Measurements from ENCODE around the gene ANO6.

Gene ANO6

GRCh38 chr12:45421736-45422135 lies 205.8 kb downstream of the ANO6 start:
- FAIRE-seq (no peak), DNase-seq (ENCODE audit: extremely low spot score, insufficient read length, low read depth) (no peak)

GRCh38 chr12:45423931-45424330 lies 208.0 kb downstream of the ANO6 start:
- no peak for DNase-seq (ENCODE audit: extremely low spot score, insufficient read length, low read depth)
- no peak for FAIRE-seq

- FAIRE-seq, result no peak
- no peak for DNase-seq (ENCODE audit: extremely low spot score, insufficient read length, low read depth)
Measured at GRCh38 chr12:45425426-45425825, 209.5 kb downstream of the ANO6 start.

GRCh38 chr12:45426294-45426693 lies 210.4 kb downstream of the ANO6 start:
- FAIRE-seq, result no peak

GRCh38 chr12:45427042-45427441 lies 211.1 kb downstream of the ANO6 start:
- FAIRE-seq (no peak), DNase-seq (ENCODE audit: extremely low spot score, insufficient read length, low read depth) (no peak)

More at GRCh38 chr12:45426294-45426693, 210.4 kb downstream of the ANO6 start:
- no peak for DNase-seq (ENCODE audit: extremely low spot score, insufficient read length, low read depth)

GRCh38 chr12:45429831-45430230 lies 213.9 kb downstream of the ANO6 start:
- FAIRE-seq (no peak), DNase-seq (ENCODE audit: extremely low spot score, insufficient read length, low read depth) (no peak)

GRCh38 chr12:45431126-45431525 lies 215.2 kb downstream of the ANO6 start:
- FAIRE-seq, result no peak

GRCh38 chr12:45432710-45433109 lies 216.8 kb downstream of the ANO6 start:
- no peak for DNase-seq (ENCODE audit: extremely low spot score, insufficient read length, low read depth)
- no peak for FAIRE-seq

More at GRCh38 chr12:45431126-45431525, 215.2 kb downstream of the ANO6 start:
- DNase-seq (ENCODE audit: extremely low spot score, insufficient read length, low read depth), result no peak

GRCh38 chr12:45433441-45433868 lies 217.6 kb downstream of the ANO6 start:
- DNase-seq (ENCODE audit: extremely low spot score, insufficient read length, low read depth), result no peak
- FAIRE-seq, result no peak

- FAIRE-seq, result no peak
- no peak for DNase-seq (ENCODE audit: extremely low spot score, insufficient read length, low read depth)
Measured at GRCh38 chr12:45434094-45434493, 218.2 kb downstream of the ANO6 start.

GRCh38 chr12:45435945-45436710 lies 220.2 kb downstream of the ANO6 start:
- DNase-seq (ENCODE audit: extremely low spot score, insufficient read length, low read depth), result no peak
- FAIRE-seq, result no peak

- DNase-seq (ENCODE audit: extremely low spot score, insufficient read length, low read depth), result no peak
Measured at GRCh38 chr12:45439039-45439438, 223.1 kb downstream of the ANO6 start.

GRCh38 chr12:45446013-45446412 lies 230.1 kb downstream of the ANO6 start:
- DNase-seq (ENCODE audit: extremely low spot score, insufficient read length, low read depth) (no peak), FAIRE-seq (no peak)

More at GRCh38 chr12:45439039-45439438, 223.1 kb downstream of the ANO6 start:
- no peak for FAIRE-seq

- no peak for FAIRE-seq
- no peak for DNase-seq (ENCODE audit: extremely low spot score, insufficient read length, low read depth)
Measured at GRCh38 chr12:45458238-45458637, 242.3 kb downstream of the ANO6 start.

GRCh38 chr12:45458854-45459807 lies 243.2 kb downstream of the ANO6 start:
- FAIRE-seq, result no peak

GRCh38 chr12:45462506-45462905 lies 246.6 kb downstream of the ANO6 start:
- no peak for DNase-seq (ENCODE audit: extremely low spot score, insufficient read length, low read depth)
- no peak for FAIRE-seq

More at GRCh38 chr12:45458854-45459807, 243.2 kb downstream of the ANO6 start:
- DNase-seq (ENCODE audit: extremely low spot score, insufficient read length, low read depth), result no peak

- DNase-seq (ENCODE audit: extremely low spot score, insufficient read length, low read depth) (no peak), FAIRE-seq (no peak)
Measured at GRCh38 chr12:45464699-45465098, 248.8 kb downstream of the ANO6 start.

GRCh38 chr12:45468751-45469615 lies 253.1 kb downstream of the ANO6 start:
- DNase-seq (ENCODE audit: extremely low spot score, insufficient read length, low read depth) (no peak), FAIRE-seq (no peak)

- FAIRE-seq (no peak), DNase-seq (ENCODE audit: extremely low spot score, insufficient read length, low read depth) (no peak)
Measured at GRCh38 chr12:45469902-45470301, 254.0 kb downstream of the ANO6 start.

GRCh38 chr12:45473636-45474035 lies 257.7 kb downstream of the ANO6 start:
- DNase-seq (ENCODE audit: extremely low spot score, insufficient read length, low read depth), result no peak
- no peak for FAIRE-seq
